BLaER1 treated with 17β-estradiol and CSF1 and Interleukin-3, amounts not matched to agents 10 nM and 100 nM (cell line): Measurements from ENCODE around the gene BRD4.

Experiments used
- H3K27ac ChIP-seq, 11 experiments: shearing (Covaris generic); formaldehyde crosslinking; 2 replicates each; pipeline ENCODE4 v1.8.1; 2022
- H3K27me3 ChIP-seq, 11 experiments: shearing (Covaris generic); formaldehyde crosslinking; 2 replicates each; pipeline ENCODE4 v1.8.1; 2022
- H3K36me3 ChIP-seq, 11 experiments: shearing (Covaris generic); formaldehyde crosslinking; 2 replicates each; pipeline ENCODE4 v1.8.1; 2022
- H3K4me1 ChIP-seq, 10 experiments: shearing (Covaris generic); formaldehyde crosslinking; 2 replicates each; pipeline ENCODE4 v1.8.1; 2022
- H3K4me2 ChIP-seq, 11 experiments: shearing (Covaris generic); formaldehyde crosslinking; 2 replicates each; pipeline ENCODE4 v1.8.1; 2022
- H3K4me3 ChIP-seq, 10 experiments: shearing (Covaris generic); formaldehyde crosslinking; 2 replicates each; pipeline ENCODE4 v1.8.1; 2022
- H3K9ac ChIP-seq, 11 experiments: shearing (Covaris generic); formaldehyde crosslinking; 2 replicates each; pipeline ENCODE4 v1.8.1; 2022
- H3K9me3 ChIP-seq, 11 experiments: shearing (Covaris generic); formaldehyde crosslinking; replicated peaks in 1 of 11; 2 replicates each; pipeline ENCODE4 v1.8.1; 2022
- H4K20me1 ChIP-seq, 11 experiments: shearing (Covaris generic); formaldehyde crosslinking; 2 replicates each; pipeline ENCODE4 v1.8.1; 2022
- Cebpa-rat ChIP-seq, 11 experiments: shearing (Covaris generic); IDR thresholded peaks; 2 replicates each; pipeline ENCODE4 v1.8.1; 2022

BRD4 gene

GRCh38 chr19:15238639-15239155 lies 93.6 kb downstream of the BRD4 start:
- Histone ChIP-seq H3K4me2 (no peak overlapping the region), H3K27me3 (peaks cover 3 to 11% (median 4%) of the 10 kb centered on the region in 11 experiments), H4K20me1 (peaks cover 63 to 93% (median 87%) of the 10 kb centered on the region in 11 experiments), H3K36me3 (peaks cover 70 to 87% (median 83%) of the 10 kb centered on the region in 11 experiments), H3K27ac (no peak overlapping the region), H3K9ac (no peak overlapping the region), H3K4me3 (no peak overlapping the region), H3K4me1 (peaks cover 26 to 32% (median 31%) of the 10 kb centered on the region in 10 experiments), H3K9me3 (peaks cover 0 to 2% (median 0%) of the 10 kb centered on the region in 11 experiments; a peak in 5 of 22 replicates)
- no peak for TF ChIP-seq Cebpa-rat (IDR thresholded peaks at IDR 0.05)

- H3K9me3 ChIP-seq: peaks cover 0 to 9% (median 6%) of the 10 kb centered on the region in 11 experiments; a peak in 18 of 22 replicates
- no peak overlapping the region for H3K27ac ChIP-seq
- H4K20me1 ChIP-seq: peaks cover 68 to 95% (median 84%) of the 10 kb centered on the region in 11 experiments
- TF ChIP-seq Cebpa-rat (IDR thresholded peaks at IDR 0.05): no peak
- H3K27me3 ChIP-seq: peaks cover 10 to 18% (median 11%) of the 10 kb centered on the region in 11 experiments
- H3K4me1 ChIP-seq: peaks cover 31 to 38% (median 37%) of the 10 kb centered on the region in 10 experiments
- 0 out of 22 replicates have a peak overlapping the region, but pooled peaks of 1 of the 11 experiments have one; percentile 29 for H3K9ac ChIP-seq
- H3K4me3 ChIP-seq: no peak overlapping the region
- no peak overlapping the region for H3K4me2 ChIP-seq
- H3K36me3 ChIP-seq: peaks cover 65 to 84% (median 78%) of the 10 kb centered on the region in 11 experiments
Observed at GRCh38 chr19:15237759-15238638, 94.3 kb downstream of the BRD4 start.

GRCh38 chr19:15236886-15237285 lies 95.5 kb downstream of the BRD4 start:
- H4K20me1 ChIP-seq: peaks cover 64 to 92% (median 81%) of the 10 kb centered on the region in 11 experiments
- no peak overlapping the region for H3K4me3 ChIP-seq
- H3K27ac ChIP-seq: no peak overlapping the region
- TF ChIP-seq Cebpa-rat (IDR thresholded peaks at IDR 0.05): no peak
- H3K36me3 ChIP-seq: peaks cover 57 to 76% (median 69%) of the 10 kb centered on the region in 11 experiments
- H3K4me2 ChIP-seq: peak overlapping the region in 4 of 11 experiments; percentile 60 to 74 (median 66); a peak in 6 of 22 replicates
- H3K4me1 ChIP-seq: peaks cover 38 to 46% (median 43%) of the 10 kb centered on the region in 10 experiments
- peaks cover 21 to 29% (median 22%) of the 10 kb centered on the region in 11 experiments for H3K27me3 ChIP-seq
- H3K9me3 ChIP-seq: peaks cover 0 to 9% (median 6%) of the 10 kb centered on the region in 11 experiments; a peak in 18 of 22 replicates
- peak overlapping the region in 1 of 11 experiments; percentile 26; a peak in 1 of 22 replicates for H3K9ac ChIP-seq

- H3K27ac ChIP-seq: 0 out of 22 replicates have a peak overlapping the region, but pooled peaks of 1 of the 11 experiments have one; percentile 4
- H3K4me3 ChIP-seq: no peak overlapping the region
- peaks cover 46 to 65% (median 58%) of the 10 kb centered on the region in 11 experiments for H3K36me3 ChIP-seq
- H3K9me3 ChIP-seq: peaks cover 0 to 9% (median 6%) of the 10 kb centered on the region in 11 experiments; a peak in 18 of 22 replicates
- H3K27me3 ChIP-seq: peaks cover 32 to 40% (median 33%) of the 10 kb centered on the region in 11 experiments
- no peak for TF ChIP-seq Cebpa-rat (IDR thresholded peaks at IDR 0.05)
- peaks cover 54 to 92% (median 78%) of the 10 kb centered on the region in 11 experiments for H4K20me1 ChIP-seq
- H3K9ac ChIP-seq: peak overlapping the region in 2 of 11 experiments; percentile 2 to 19; a peak in 1 of 22 replicates
- peaks cover 42 to 54% (median 49%) of the 10 kb centered on the region in 10 experiments for H3K4me1 ChIP-seq
- H3K4me2 ChIP-seq: peak overlapping the region; percentile 48 to 74 (median 68); a peak in 18 of 22 replicates
Observed at GRCh38 chr19:15235781-15236180, 96.6 kb downstream of the BRD4 start.

GRCh38 chr19:15234431-15235130 lies 97.8 kb downstream of the BRD4 start:
- H3K36me3 ChIP-seq: peaks cover 34 to 53% (median 46%) of the 10 kb centered on the region in 11 experiments
- peak overlapping the region; percentile 48 to 74 (median 68) for H3K4me2 ChIP-seq
- peaks cover 0 to 9% (median 6%) of the 10 kb centered on the region in 11 experiments; a peak in 18 of 22 replicates for H3K9me3 ChIP-seq
- peak overlapping the region in 4 of 11 experiments; percentile 10 to 41 (median 30); a peak in 3 of 22 replicates for H3K9ac ChIP-seq
- no peak for TF ChIP-seq Cebpa-rat (IDR thresholded peaks at IDR 0.05)
- peaks cover 42 to 85% (median 66%) of the 10 kb centered on the region in 11 experiments; a peak in 21 of 22 replicates for H4K20me1 ChIP-seq
- peaks cover 42 to 54% (median 49%) of the 10 kb centered on the region in 10 experiments for H3K4me1 ChIP-seq
- H3K27ac ChIP-seq: peak overlapping the region in 4 of 11 experiments; percentile 8 to 38 (median 20); a peak in 7 of 22 replicates
- peaks cover 33 to 48% (median 40%) of the 10 kb centered on the region in 11 experiments for H3K27me3 ChIP-seq
- H3K4me3 ChIP-seq: no peak overlapping the region

GRCh38 chr19:15231271-15231670 lies 101.1 kb downstream of the BRD4 start:
- H3K4me1 ChIP-seq: peaks cover 41 to 51% (median 45%) of the 10 kb centered on the region in 10 experiments
- no peak overlapping the region for H3K27ac ChIP-seq
- H3K9me3 ChIP-seq: peaks cover 0 to 9% (median 6%) of the 10 kb centered on the region in 11 experiments; a peak in 18 of 22 replicates
- no peak overlapping the region for H3K9ac ChIP-seq
- no peak for TF ChIP-seq Cebpa-rat (IDR thresholded peaks at IDR 0.05)
- H3K36me3 ChIP-seq: peaks cover 3 to 21% (median 15%) of the 10 kb centered on the region in 11 experiments; a peak in 20 of 22 replicates
- H3K4me2 ChIP-seq: peak overlapping the region in 7 of 11 experiments; percentile 45 to 64 (median 57); a peak in 11 of 22 replicates
- no peak overlapping the region for H3K4me3 ChIP-seq
- peaks cover 33 to 48% (median 40%) of the 10 kb centered on the region in 11 experiments for H3K27me3 ChIP-seq
- peaks cover 13 to 56% (median 40%) of the 10 kb centered on the region in 11 experiments; a peak in 19 of 22 replicates for H4K20me1 ChIP-seq

- Histone ChIP-seq H3K27ac (no peak overlapping the region), H3K36me3 (no peaks in the 10 kb centered on the region), H3K4me2 (no peak overlapping the region), H3K9ac (no peak overlapping the region), H4K20me1 (peaks cover 0 to 21% (median 13%) of the 10 kb centered on the region in 11 experiments; a peak in 12 of 22 replicates), H3K27me3 (peaks cover 14 to 24% (median 22%) of the 10 kb centered on the region in 11 experiments), H3K9me3 (no peaks in the 10 kb centered on the region), H3K4me3 (no peak overlapping the region), H3K4me1 (peaks cover 23 to 32% (median 27%) of the 10 kb centered on the region in 10 experiments)
- no peak for TF ChIP-seq Cebpa-rat (IDR thresholded peaks at IDR 0.05)
Observed at GRCh38 chr19:15227261-15227660, 105.1 kb downstream of the BRD4 start.

GRCh38 chr19:15225760-15226159 lies 106.6 kb downstream of the BRD4 start:
- H4K20me1 ChIP-seq: peaks cover 0 to 6% (median under 1%) of the 10 kb centered on the region in 11 experiments; a peak in 5 of 22 replicates
- TF ChIP-seq Cebpa-rat (IDR thresholded peaks at IDR 0.05): no peak
- no peak overlapping the region for H3K4me3 ChIP-seq
- H3K27me3 ChIP-seq: peaks cover 0 to 9% (median 7%) of the 10 kb centered on the region in 11 experiments; a peak in 20 of 22 replicates
- H3K9ac ChIP-seq: no peak overlapping the region
- no peak overlapping the region for H3K4me2 ChIP-seq
- peaks cover 14 to 26% (median 17%) of the 10 kb centered on the region in 10 experiments for H3K4me1 ChIP-seq
- H3K36me3 ChIP-seq: no peaks in the 10 kb centered on the region
- H3K9me3 ChIP-seq: no peaks in the 10 kb centered on the region
- no peak overlapping the region for H3K27ac ChIP-seq
